GM21717 (cell line): Measurements from ENCODE around the gene CNTN4.

Source experiments
- ATAC-seq: cut with Tn5 transposase; IDR thresholded peaks from one replicate; pipeline ENCODE4 v1.9.1; 2021; ENCODE audit warnings: mild to moderate bottlenecking, moderate library complexity; ENCODE audit not compliant: unreplicated experiment

The CNTN4 gene

DNA sequence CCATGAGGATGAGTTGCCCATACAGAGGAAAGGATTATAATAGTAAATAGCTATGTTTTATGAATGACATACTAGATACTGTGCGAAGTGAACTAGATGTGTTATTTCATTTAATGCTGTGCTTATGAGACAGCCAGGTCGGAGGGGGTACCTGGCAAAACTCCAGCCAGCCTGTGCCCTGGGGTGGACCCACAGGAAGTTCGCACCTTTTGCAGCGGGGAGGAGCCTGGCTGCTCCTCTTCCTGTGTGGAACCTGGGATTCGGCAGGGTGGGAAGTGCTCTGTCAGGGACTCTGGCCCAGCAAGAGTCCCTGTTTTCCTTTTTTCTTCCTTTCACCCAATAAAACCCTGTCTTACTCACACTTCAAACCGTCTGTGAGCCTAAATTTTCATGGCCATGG is 559.3 kb downstream of the CNTN4 start:
- ATAC-seq = no peak

DNA sequence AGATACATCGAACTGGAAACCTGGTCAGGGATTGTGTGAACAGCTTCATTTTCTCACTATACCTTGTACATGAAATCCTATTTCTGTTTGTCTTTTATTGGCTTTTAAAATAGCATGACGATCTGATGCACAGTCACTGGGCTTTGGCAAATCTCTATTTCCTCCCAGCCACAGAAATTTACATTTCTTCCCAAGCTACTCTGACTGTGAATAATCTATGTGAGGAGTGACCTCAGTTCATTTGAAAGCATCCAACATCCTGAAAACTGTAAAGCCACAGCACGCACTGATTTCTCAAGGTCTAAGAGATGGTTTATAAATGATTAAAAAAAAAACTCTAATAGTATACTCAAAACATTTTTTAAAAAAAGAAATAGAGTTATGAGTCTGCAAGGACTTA is 561.2 kb downstream of the CNTN4 start:
- no peak for ATAC-seq

DNA sequence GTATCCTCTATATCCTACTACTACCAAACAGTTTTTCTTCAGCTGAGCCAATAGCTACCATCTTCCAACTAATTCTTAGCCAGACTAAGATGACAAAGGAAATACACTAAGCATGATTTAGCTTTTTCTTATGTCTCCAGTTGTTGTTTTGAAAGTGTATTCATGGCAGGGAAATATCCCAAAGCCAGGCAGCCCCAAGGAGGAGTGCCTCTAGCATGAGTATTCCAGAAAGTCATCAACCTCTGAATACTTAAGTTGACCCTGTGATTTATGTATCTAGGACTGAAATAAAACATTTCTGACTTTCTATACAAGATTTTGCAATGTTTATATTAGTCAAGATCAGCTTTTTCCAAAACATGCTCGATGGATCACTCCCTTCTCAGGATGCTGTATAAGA is 562.4 kb downstream of the CNTN4 start:
- no peak for ATAC-seq

DNA sequence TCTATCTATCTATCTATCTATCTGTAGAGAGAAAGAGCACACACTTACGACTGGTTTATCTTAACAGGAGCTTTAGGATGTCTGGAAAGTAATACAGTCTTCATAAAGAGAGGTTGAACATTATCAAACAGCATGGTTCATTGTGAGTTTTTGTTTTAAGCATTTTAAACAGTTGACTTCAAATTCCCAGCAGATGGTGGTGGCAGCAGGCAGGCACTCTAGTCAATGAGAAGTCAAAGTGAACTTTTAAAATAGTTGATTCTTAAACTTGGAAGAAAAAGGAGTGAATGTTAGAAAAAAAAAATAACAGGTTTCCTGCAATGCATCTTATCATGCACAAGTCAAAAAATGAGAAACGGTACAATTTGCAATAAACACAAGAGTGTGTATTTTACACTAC is 578.8 kb downstream of the CNTN4 start:
- no peak for ATAC-seq

DNA sequence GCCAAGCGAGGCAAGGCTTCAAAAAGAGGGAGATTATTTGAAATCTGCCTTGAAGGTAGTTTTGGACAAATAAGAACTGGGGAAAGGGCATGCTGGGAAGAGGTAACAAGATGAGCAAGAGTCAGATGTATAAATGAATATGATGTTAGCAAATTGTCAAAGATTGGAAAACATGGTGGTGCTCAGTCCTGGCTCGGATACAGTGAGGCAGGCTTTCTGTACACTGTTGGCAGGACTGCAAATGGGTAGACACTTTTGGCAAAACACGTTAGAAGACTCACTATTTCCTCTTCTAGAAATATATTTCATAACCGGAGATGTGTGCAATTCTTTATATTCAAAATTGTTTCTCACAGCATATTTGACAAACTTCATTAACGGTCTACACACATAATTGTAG is 581.6 kb downstream of the CNTN4 start:
- ATAC-seq = no peak

DNA sequence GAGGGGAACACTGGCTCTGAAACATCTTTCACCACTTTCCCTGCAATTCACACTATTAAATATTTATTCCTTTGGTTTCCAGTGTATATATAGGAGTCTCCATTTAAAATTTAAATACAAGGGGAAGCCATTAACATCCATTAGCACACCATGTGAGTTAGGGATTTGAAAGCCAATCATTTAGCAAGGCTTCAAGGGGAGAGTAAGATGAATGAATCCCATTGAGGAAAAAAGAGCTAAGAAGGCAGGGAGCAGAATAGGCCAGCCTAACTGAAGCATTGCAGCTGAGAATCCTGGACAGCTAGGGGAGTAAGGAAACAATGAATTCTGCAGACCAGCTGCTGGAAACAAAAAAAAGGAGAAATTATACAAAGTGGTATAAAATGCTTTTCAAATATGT is 585.4 kb downstream of the CNTN4 start:
- ATAC-seq = no peak

DNA sequence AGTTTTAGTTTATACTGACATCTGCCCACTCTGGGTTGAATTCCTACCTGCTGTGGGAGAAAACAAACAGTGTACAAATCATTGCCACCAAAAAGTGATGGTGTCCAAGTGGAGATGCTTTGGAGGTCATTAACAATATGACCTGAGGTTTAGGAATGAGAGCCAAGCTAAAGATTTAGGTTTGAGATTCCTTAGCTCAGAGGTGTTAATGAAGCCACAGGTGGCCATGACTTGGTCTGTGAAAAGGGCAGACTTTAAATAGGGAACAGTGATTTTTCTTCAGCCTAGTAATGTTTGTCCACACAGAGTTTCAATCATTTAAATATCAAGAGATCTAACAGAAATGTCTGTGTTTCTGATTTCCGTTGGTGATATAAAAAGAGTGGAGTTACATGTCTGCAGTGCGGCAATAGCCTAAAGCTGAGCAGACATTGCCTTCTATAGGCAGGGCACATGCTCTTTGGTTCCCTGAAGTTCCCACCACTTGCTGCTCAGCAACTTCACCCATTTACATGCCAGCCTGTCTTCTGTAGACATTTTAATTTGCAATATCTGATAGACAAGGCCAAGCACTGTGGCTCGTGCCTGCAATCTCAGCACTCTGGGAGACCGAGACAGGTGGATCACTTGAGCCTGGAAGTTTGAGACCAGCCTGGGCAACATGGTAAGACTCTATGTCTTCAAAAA is 588.3 kb downstream of the CNTN4 start:
- ATAC-seq = no peak

- no peak for ATAC-seq
Observed at GRCh38 chr3:2697589-2697988, 598.9 kb downstream of the CNTN4 start.

DNA sequence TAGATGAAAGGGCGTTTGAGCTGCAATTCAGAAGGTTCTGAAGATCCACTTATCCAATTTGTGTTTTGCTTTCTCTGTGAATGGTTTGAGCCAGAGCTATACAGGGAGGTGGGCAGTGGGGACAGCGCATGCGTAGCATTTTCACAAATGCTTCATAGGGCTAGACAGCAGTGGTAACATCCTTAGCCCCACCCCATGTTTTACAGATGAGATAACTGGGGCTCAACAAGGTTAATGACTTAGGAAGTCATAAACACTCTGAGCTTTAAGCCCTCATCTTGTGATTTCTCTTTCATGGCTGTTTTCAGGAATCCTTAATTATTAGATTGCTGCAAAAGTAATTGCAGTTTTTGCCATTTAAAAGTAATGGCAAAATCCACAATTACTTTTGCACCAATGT is 602.8 kb downstream of the CNTN4 start:
- no peak for ATAC-seq

GRCh38 chr3:2706144-2706835 is 607.6 kb downstream of the CNTN4 start:
- no peak for ATAC-seq

DNA sequence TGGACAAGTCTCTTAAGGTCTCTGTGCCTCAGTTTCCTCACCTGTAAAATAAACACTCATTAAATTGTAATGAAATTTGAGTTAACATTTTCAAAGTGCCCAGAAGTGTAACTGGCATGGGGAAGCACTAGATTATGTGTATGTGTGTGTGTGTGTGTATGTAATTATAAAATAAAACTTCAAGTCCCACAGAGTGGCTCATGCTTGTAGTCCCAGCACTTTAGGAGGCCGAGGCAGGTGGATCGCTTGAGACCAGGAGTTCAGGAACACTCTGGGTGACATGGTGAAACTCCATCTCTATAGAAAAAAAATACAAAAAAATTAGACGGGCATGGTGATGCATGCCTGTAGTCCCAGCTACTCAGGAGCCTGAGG is 608.2 kb downstream of the CNTN4 start:
- no peak for ATAC-seq

DNA sequence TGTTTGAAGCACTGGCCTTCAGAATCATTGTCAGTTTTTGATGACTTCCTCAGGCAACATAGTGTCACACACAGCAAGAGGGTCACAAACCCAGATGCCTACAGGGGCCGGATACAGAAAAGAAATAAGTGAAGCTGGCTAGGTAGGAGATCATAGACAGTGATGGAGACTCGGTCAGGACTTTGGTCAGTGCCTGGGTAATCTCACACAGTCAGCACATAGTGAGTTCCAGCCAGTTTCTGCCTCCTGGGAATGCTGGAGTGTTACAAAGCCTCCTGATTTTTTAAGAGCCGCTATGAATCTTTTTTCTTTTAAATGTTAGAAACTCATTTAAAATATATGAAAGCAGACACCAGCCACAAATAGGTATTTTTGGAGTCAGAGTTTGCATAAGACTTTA is 612.4 kb downstream of the CNTN4 start:
- no peak for ATAC-seq

DNA sequence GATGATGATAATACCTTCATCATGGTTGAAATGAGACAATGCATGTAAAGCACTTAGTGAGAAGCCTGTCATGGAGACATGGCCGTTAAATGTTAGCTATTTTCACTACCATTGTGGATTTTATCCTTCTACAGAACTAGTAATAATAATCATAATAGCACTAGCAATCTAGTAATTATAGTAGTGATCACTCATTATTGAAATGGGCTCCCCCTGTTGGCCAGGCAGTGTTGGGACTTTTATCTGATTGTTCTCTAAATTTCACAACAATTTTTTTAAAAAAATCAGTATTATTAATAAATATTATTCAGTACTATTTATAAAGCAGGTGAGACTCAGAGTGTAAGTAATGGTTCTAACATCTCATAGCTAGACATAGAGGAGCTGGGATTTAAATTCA is 615.3 kb downstream of the CNTN4 start:
- ATAC-seq = no peak

GRCh38 chr3:2714834-2715233 is 616.2 kb downstream of the CNTN4 start:
- ATAC-seq = no peak

GRCh38 chr3:2727101-2727500 is 628.4 kb downstream of the CNTN4 start:
- ATAC-seq = no peak

GRCh38 chr3:2727610-2728318 is 629.1 kb downstream of the CNTN4 start:
- no peak for ATAC-seq

DNA sequence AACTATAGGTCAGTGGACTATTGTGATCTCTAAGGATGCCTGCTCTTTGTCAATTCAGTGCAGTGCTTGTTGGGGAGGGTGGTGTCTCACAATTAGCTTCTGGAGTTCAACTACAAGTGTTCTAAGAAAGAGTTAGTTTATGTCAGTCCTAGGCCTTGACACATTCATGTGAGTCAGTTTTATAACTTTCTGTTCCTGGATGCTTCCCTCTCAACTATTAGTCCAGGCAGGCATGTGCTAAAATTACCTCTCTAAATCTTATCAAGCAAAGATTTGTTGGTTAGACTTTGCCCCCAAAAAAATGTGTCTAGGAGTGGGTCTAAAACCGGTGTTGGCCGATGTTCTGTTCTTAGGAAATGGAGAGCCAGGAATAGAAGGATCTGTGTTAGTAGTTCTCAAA is 633.2 kb downstream of the CNTN4 start:
- ATAC-seq = no peak

- no peak for ATAC-seq
Observed at GRCh38 chr3:2735392-2735894, 636.8 kb downstream of the CNTN4 start.

GRCh38 chr3:2741516-2741915 is 642.9 kb downstream of the CNTN4 start:
- no peak for ATAC-seq

DNA sequence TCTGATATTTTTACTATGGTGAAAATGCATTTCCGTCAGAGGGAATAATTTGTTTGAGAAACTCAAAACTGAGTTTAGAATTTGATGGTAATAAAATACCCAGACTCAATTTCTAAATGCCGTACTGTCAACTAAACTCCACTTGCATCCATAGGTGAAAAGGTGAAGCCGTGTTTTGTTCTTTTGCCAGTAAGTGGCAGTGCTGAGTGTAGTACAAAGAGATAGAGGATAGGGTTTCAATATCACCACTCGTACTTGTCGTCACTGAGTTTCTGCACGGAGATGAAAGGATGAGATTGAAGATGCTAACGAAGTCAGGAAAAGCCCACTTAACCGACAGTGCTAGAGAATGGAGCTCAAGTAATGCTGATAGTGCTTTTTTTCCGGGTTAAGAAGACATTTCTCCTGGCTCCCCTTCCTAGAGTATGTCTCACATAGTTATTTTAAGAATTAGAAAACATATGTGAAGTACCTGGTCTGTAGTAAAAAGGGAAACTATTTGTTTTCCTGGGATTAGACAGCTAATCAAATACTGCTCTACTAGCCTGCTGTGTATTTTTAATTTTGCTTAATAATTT is 666.4 kb downstream of the CNTN4 start:
- no peak for ATAC-seq

- no peak for ATAC-seq
Observed at GRCh38 chr3:2770451-2770850, 671.8 kb downstream of the CNTN4 start.

DNA sequence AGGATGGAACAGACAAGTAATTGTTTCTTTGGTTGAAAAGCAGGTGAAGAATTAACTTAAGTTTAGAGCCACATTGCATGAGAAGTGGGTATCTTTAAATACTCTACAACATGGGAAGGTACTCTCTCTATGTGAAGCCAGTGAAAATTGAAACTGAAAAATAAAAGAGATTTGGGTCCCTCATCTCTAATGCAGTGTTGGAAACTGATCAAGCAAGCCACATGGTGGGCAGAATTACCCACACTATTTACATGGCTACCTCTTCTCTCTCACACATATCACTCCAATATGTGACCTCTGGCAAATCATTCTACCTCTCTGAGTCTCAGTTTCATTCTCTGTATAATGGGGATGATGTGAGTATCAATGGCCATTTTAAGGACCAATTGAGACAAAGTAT is 672.5 kb downstream of the CNTN4 start:
- no peak for ATAC-seq
